H9 (cell line): Measurements from ENCODE around the gene NECAB3. TPM values are rescaled to one million over a fixed set of nuclear protein-coding genes. Genes with fewer than 3 reads are reported as not detected.

Source experiments
- DNase-seq: peaks from one replicate; pipeline ENCODE4 v3.0.0-alpha.2; 2017
- H2AFZ ChIP-seq: one replicate; pipeline ENCODE4 v1.6.1; 2013; ENCODE audit warnings: mild to moderate bottlenecking, low read length, control low read depth, moderate library complexity
- H2AK5ac ChIP-seq: 2 replicates; pipeline ENCODE4 v1.6.1; 2013; ENCODE audit warnings: low read length, control low read depth, mixed read lengths; ENCODE audit not compliant: insufficient read length
- H2BK120ac ChIP-seq: one replicate; pipeline ENCODE4 v1.6.1; 2013; ENCODE audit warnings: low read depth, mild to moderate bottlenecking, low read length, control low read depth, inconsistent platforms; ENCODE audit not compliant: poor library complexity, severe bottlenecking
- H2BK12ac ChIP-seq: 2 replicates; pipeline ENCODE4 v1.6.1; 2013; ENCODE audit warnings: low read length, control low read depth, mixed read lengths, low read depth; ENCODE audit not compliant: insufficient read length
- H2BK15ac ChIP-seq: 2 replicates; pipeline ENCODE4 v1.6.1; 2013; ENCODE audit warnings: low read depth, low read length, control low read depth
- H2BK20ac ChIP-seq: one replicate; pipeline ENCODE4 v1.6.1; 2013; ENCODE audit warnings: low read depth, mild to moderate bottlenecking, low read length, control low read depth, inconsistent platforms; ENCODE audit not compliant: poor library complexity, severe bottlenecking
- H2BK5ac ChIP-seq: 2 replicates; pipeline ENCODE4 v1.6.1; 2013; ENCODE audit warnings: low read length, control low read depth, mixed read lengths; ENCODE audit not compliant: insufficient read length
- H3K14ac ChIP-seq: 2 replicates; pipeline ENCODE4 v1.6.1; 2013; ENCODE audit warnings: low read length, control low read depth; ENCODE audit not compliant: insufficient read depth
- H3K18ac ChIP-seq: 2 replicates; pipeline ENCODE4 v1.6.1; 2013; ENCODE audit warnings: low read depth, mild to moderate bottlenecking, mixed read lengths, low read length, control low read depth; ENCODE audit not compliant: insufficient read length
- H3K23ac ChIP-seq: 2 replicates; pipeline ENCODE4 v1.6.1; 2013; ENCODE audit warnings: low read length, control low read depth, mixed read lengths, low read depth; ENCODE audit not compliant: insufficient read length
- H3K23me2 ChIP-seq: 2 replicates; pipeline ENCODE4 v1.6.1; 2013; ENCODE audit warnings: low read depth, mild to moderate bottlenecking, mixed read lengths, low read length, control low read depth; ENCODE audit not compliant: insufficient read length, poor library complexity, severe bottlenecking
- H3K27ac ChIP-seq: 2 replicates; pipeline ENCODE4 v1.5.1; 2013; ENCODE audit warnings: low read length, control low read depth, mixed read lengths, low read depth; ENCODE audit not compliant: insufficient read length
- H3K27me3 ChIP-seq: 2 replicates; pipeline ENCODE4 v1.6.1; 2013; ENCODE audit warnings: low read length, control low read depth, inconsistent platforms; ENCODE audit not compliant: insufficient read depth
- H3K4ac ChIP-seq: 2 replicates; pipeline ENCODE4 v1.6.1; 2013; ENCODE audit warnings: low read depth, mild to moderate bottlenecking, control low read depth, inconsistent platforms, low read length, moderate library complexity
- H3K4me1 ChIP-seq: 2 replicates; pipeline ENCODE4 v1.6.1; 2013; ENCODE audit warnings: low read length, control low read depth, inconsistent platforms; ENCODE audit not compliant: insufficient read depth
- H3K4me2 ChIP-seq: 2 replicates; pipeline ENCODE4 v1.6.1; 2013; ENCODE audit warnings: low read length, control low read depth, mixed read lengths; ENCODE audit not compliant: insufficient read length, insufficient read depth
- H3K56ac ChIP-seq: 2 replicates; pipeline ENCODE4 v1.6.1; 2013; ENCODE audit warnings: low read depth, mild to moderate bottlenecking, mixed read lengths, low read length, control low read depth; ENCODE audit not compliant: insufficient read length
- H3K79me1 ChIP-seq: 2 replicates; pipeline ENCODE4 v1.6.1; 2013; ENCODE audit warnings: low read depth, mild to moderate bottlenecking, moderate library complexity, low read length, control low read depth, inconsistent platforms; ENCODE audit not compliant: insufficient read depth, poor library complexity, severe bottlenecking
- H3K79me2 ChIP-seq: 2 replicates; pipeline ENCODE4 v1.6.1; 2013; ENCODE audit warnings: low read length, control low read depth, inconsistent platforms; ENCODE audit not compliant: insufficient read depth
- H3K9ac ChIP-seq: 2 replicates; pipeline ENCODE4 v1.6.1; 2013; ENCODE audit warnings: low read length, control low read depth, mixed read lengths; ENCODE audit not compliant: insufficient read length; ENCODE audit errors: extremely low read depth
- H3K9me3 ChIP-seq: one replicate; pipeline ENCODE4 v1.6.1; 2013; ENCODE audit warnings: low read depth, low read length, inconsistent platforms; ENCODE audit not compliant: control insufficient read depth
- H3T11ph ChIP-seq: one replicate; pipeline ENCODE4 v1.6.1; 2013; ENCODE audit warnings: mild to moderate bottlenecking, low read length, control low read depth, inconsistent platforms
- H4K20me1 ChIP-seq: one replicate; pipeline ENCODE4 v1.6.1; 2013; ENCODE audit not compliant: control insufficient read depth, insufficient read length, insufficient read depth
- H4K5ac ChIP-seq: 2 replicates; pipeline ENCODE4 v1.6.1; 2013; ENCODE audit warnings: low read depth, mild to moderate bottlenecking, mixed read lengths, low read length, control low read depth; ENCODE audit not compliant: insufficient read length
- H4K8ac ChIP-seq: replicated peaks from 2 replicates; pipeline ENCODE4 v1.6.1; 2013; ENCODE audit warnings: low read length, control low read depth, mixed read lengths, low read depth; ENCODE audit not compliant: insufficient read length
- H4K91ac ChIP-seq: 2 replicates; pipeline ENCODE4 v1.6.1; 2013; ENCODE audit warnings: low read depth, mild to moderate bottlenecking, moderate library complexity, mixed read lengths, low read length, control low read depth; ENCODE audit not compliant: insufficient read length
- H3K27ac Mint-ChIP-seq, 3 experiments: 2 replicates in 2 of 3; 3 replicates in 1 of 3; pipeline ENCODE4 v1.8.0; 2020 to 2021; ENCODE audit warnings: mixed read lengths in 3 of 3, mild to moderate bottlenecking in 1 of 3, moderate library complexity in 1 of 3
- H3K27me3 Mint-ChIP-seq: 2 replicates; pipeline ENCODE4 v1.8.0; 2021; ENCODE audit warnings: low read depth, mild to moderate bottlenecking, moderate library complexity, mixed read lengths
- H3K36me3 Mint-ChIP-seq, 3 experiments: 2 replicates in 2 of 3; 3 replicates in 1 of 3; pipeline ENCODE4 v1.8.0; 2020 to 2021; ENCODE audit warnings: low read depth in 3 of 3, mixed read lengths in 3 of 3; ENCODE audit not compliant: insufficient read depth in 1 of 3
- H3K4me1 Mint-ChIP-seq, 2 experiments: 2 replicates each; pipeline ENCODE4 v1.8.0; 2020; ENCODE audit warnings: mixed read lengths in 2 of 2
- H3K4me3 Mint-ChIP-seq, 2 experiments: 2 replicates in 1 of 2; 3 replicates in 1 of 2; pipeline ENCODE4 v1.8.0; 2020 to 2021; ENCODE audit warnings: mild to moderate bottlenecking in 2 of 2, mixed read lengths in 2 of 2, moderate library complexity in 1 of 2
- H3K9me3 Mint-ChIP-seq, 2 experiments: 2 replicates in 1 of 2; 3 replicates in 1 of 2; pipeline ENCODE4 v1.8.0; 2020; ENCODE audit warnings: mild to moderate bottlenecking in 2 of 2, mixed read lengths in 2 of 2, moderate library complexity in 1 of 2
- WGBS: extraction: QIAGEN DNeasy Blood & Tissue Kit; methylation state at CpG from one replicate; pipeline ENCODE4 v1.1.7; 2013; ENCODE audit warnings: missing lambda C conversion rate, low lambda C conversion rate, mixed read lengths; ENCODE audit not compliant: insufficient read length; ENCODE audit errors: extremely low coverage; 5-methylcytosine and 5-hydroxymethylcytosine counted together
- total RNA-seq: library from RNA; stranded (reverse); gene quantifications from 2 replicates; pipeline ENCODE4 v1.2.1, GENCODE V29; 2021
- TF ChIP-seq, protein P1 (sequence below): fragments of 200-600 bp; sonication (generic); conservative IDR thresholded peaks from 3 replicates; pipeline ENCODE4 v1.8.0; 2021; ENCODE audit warnings: antibody characterized with exemption, mild to moderate bottlenecking

The NECAB3 gene
- total RNA-seq, 1 experiment from 2014 or later = 57.7 TPM

DNA sequence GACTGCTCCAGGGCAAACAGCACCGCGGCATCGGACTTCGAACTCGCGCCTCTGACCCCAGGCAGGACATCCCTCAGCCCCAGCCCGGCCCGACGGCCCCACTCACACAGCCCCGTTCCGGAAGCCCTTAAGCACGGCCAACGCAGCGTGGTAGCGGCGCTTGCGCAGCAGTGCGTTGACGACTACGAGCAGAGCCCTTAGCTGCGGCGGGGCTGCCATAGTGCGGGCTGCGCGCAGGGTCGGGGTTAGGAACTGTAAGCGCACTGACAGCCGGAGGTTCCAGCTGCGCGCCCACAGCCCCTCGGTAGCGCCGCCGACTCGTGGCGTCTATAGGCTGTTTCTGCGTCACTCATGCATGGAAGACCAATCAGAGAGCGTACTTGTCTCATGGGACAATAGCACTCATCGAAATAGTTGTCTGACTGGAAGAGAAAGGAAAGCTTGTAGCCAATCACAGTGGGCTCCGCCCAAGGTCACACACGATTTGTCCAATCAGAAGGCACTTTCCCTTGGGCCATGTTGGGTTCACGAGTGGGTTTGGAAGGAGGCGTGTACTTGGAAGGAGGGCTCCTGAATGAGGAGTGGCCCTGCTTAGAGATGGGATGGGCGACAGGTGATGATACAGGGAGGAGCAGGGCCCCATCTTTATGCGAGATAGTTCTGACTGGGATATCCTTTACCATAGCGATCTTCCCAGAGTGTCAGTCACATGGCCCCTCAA is 45.9 kb upstream of the NECAB3 start, which contains the start of gene PXMP4:
PXMP4 (minus strand) TSS at position 322 of the 721 bp plus-strand sequence; CDS start at position 219, 103 bp downstream.
- H3T11ph ChIP-seq = no peak within 1 kb of the TSS
- H3K79me2 ChIP-seq = no peaks in the 10 kb centered on the region
- Mint-ChIP-seq H3K27ac (no peak within 1 kb of the TSS), H3K36me3 (peaks cover 0 to 2% (median 0%) of the 10 kb centered on the region in 3 experiments; a peak in 1 of 7 replicates), H3K4me3 (peak within 1 kb of the TSS; percentile 72 to 83), H3K9me3 (no peaks in the 10 kb centered on the region; a peak in 1 of 5 replicates), H3K4me1 (peaks cover 3% of the 10 kb centered on the region in 2 experiments; a peak in 1 of 4 replicates), H3K27me3 (peaks cover 7% of the 10 kb centered on the region)
- no peak within 1 kb of the TSS for H3K56ac ChIP-seq
- TF ChIP-seq, protein P1, sequence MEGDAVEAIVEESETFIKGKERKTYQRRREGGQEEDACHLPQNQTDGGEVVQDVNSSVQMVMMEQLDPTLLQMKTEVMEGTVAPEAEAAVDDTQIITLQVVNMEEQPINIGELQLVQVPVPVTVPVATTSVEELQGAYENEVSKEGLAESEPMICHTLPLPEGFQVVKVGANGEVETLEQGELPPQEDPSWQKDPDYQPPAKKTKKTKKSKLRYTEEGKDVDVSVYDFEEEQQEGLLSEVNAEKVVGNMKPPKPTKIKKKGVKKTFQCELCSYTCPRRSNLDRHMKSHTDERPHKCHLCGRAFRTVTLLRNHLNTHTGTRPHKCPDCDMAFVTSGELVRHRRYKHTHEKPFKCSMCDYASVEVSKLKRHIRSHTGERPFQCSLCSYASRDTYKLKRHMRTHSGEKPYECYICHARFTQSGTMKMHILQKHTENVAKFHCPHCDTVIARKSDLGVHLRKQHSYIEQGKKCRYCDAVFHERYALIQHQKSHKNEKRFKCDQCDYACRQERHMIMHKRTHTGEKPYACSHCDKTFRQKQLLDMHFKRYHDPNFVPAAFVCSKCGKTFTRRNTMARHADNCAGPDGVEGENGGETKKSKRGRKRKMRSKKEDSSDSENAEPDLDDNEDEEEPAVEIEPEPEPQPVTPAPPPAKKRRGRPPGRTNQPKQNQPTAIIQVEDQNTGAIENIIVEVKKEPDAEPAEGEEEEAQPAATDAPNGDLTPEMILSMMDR = no peak
- no peak within 1 kb of the TSS for H3K27ac ChIP-seq
- H3K4me2 ChIP-seq = peak within 1 kb of the TSS; percentile 52
- H3K79me1 ChIP-seq = no peaks in the 10 kb centered on the region
- H3K27me3 ChIP-seq = no peaks in the 10 kb centered on the region
- no peaks in the 10 kb centered on the region for H3K9me3 ChIP-seq
- no peak within 1 kb of the TSS for H3K23ac ChIP-seq
- no peak within 1 kb of the TSS for H4K91ac ChIP-seq
- no peak within 1 kb of the TSS for H3K4ac ChIP-seq
- H3K14ac ChIP-seq = no peak within 1 kb of the TSS
- whole genome bisulfite sequencing = no CpG with 5 or more reads among the region's 46 CpGs
- H2AK5ac ChIP-seq = no peak within 1 kb of the TSS
- H4K8ac ChIP-seq = no peak within 1 kb of the TSS
- H3K18ac ChIP-seq = no peak within 1 kb of the TSS
- DNase-seq = peak; percentile 93
- H2BK20ac ChIP-seq = no peak within 1 kb of the TSS
- H4K5ac ChIP-seq = no peak within 1 kb of the TSS
- H3K9ac ChIP-seq = no peak within 1 kb of the TSS
- H2BK15ac ChIP-seq = no peak within 1 kb of the TSS
- H2BK120ac ChIP-seq = no peak within 1 kb of the TSS
- peaks cover 7% of the 10 kb centered on the region for H3K23me2 ChIP-seq
- no peaks in the 10 kb centered on the region for H3K4me1 ChIP-seq
- no peak within 1 kb of the TSS for H2AFZ ChIP-seq
- H2BK5ac ChIP-seq = no peak within 1 kb of the TSS
- H2BK12ac ChIP-seq = no peak within 1 kb of the TSS
- H4K20me1 ChIP-seq = no peaks in the 10 kb centered on the region
